HT1080 (cell line): ENCODE measurements around the gene TRMU. TPM values are rescaled to one million over a fixed set of nuclear protein-coding genes. Genes with fewer than 3 reads are reported as not detected.
A peak's percentile ranks its signal among the peaks of the same experiment; 100 is the strongest.

Experiments used
- DNase-seq: peaks from one replicate; pipeline ENCODE4 v3.0.0-alpha.2; 2015; ENCODE audit warnings: low read depth
- polyA plus RNA-seq, 2 experiments: library from polyadenylated mRNA; depleted of rRNA; stranded (reverse); fragments of >200 nt; gene quantifications; 2 replicates each; pipeline ENCODE4 v1.2.3, GENCODE V29; 2015
- total RNA-seq: library from RNA; depleted of rRNA; stranded (reverse); fragments of >200 nt; shearing (Covaris generic); gene quantifications from 2 replicates; pipeline ENCODE4 v1.2.3, GENCODE V29; 2014; rRNA removed

TRMU gene, protein sequence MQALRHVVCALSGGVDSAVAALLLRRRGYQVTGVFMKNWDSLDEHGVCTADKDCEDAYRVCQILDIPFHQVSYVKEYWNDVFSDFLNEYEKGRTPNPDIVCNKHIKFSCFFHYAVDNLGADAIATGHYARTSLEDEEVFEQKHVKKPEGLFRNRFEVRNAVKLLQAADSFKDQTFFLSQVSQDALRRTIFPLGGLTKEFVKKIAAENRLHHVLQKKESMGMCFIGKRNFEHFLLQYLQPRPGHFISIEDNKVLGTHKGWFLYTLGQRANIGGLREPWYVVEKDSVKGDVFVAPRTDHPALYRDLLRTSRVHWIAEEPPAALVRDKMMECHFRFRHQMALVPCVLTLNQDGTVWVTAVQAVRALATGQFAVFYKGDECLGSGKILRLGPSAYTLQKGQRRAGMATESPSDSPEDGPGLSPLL
- 68.0 and 72.1 TPM in 2 replicates for total RNA-seq
- 34.2 and 37.9 TPM in 2 replicates for polyA plus RNA-seq (2015; cell fraction: cytosol; rRNA removed)
- polyA plus RNA-seq (2015; cell fraction: nucleus; rRNA removed), result 140 and 146 TPM in 2 replicates

DNA sequence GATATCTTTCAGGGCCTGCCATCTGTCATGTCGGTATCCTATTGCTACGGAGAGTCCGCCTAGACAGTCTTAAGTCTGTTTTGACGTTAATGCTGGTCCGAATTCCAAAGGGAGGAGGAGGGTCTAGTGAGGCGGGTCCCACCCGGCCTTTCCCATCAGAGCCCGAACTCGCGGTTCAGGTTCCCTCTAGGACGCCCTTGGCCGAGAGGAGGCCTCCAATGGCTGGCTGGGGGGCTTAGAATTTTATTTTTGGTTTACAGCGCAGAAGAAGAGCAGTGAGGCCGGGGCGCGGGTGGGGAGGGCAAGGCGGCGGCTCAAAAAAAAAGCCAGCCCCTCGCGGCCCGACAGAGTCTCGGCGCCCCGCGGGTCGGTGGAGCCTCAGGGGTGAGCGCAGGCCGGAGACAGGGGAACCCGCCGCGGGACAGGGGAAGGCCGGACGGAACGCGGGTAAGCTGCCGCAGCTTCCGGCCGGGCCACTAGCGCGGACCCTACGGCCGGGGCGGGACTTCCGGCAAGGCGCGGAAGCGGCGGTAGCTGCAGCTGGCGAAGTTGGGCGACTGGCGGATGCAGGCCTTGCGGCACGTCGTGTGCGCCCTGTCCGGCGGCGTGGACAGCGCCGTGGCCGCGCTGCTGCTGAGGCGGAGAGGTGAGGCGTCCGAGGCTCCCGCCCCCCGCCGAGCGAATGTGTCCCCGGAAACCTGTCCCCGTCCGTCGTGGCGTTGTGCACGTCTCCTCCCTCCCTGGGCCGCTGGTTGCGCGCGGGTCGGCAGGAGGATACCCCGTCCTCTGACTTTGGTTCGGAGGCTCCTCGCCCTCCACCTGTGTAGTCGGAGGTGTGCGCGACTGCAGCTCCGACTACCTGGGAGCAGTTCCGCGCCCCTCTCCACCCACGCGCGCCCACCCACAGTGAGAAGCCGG lies at the start of gene TRMU:
Gene TRMU (plus strand): TSS at position 514 of the 918 bp plus-strand sequence. CDS start 51 bp downstream, at position 565.
- DNase-seq, result peak; percentile 84

DNA sequence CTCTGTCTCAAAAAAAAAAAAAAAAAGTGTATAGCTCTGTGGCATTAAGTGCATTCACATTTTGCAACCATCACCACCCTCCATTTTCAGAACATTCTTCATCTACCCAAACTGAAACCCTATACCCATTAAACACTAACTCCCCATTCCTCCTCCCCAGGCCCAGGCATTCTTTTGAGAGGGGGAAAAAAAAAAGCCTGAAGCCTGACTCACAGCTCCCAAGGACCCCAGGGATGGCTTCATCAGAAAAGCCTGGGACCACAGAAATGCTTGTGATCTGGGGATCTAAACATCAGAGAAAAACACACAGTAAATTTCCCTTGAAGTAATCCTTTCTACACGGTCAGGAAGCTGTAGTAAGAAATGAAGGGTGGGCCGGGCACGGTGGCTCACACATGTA lies 49.5 kb upstream of the TRMU start:
- no peak for DNase-seq

DNA sequence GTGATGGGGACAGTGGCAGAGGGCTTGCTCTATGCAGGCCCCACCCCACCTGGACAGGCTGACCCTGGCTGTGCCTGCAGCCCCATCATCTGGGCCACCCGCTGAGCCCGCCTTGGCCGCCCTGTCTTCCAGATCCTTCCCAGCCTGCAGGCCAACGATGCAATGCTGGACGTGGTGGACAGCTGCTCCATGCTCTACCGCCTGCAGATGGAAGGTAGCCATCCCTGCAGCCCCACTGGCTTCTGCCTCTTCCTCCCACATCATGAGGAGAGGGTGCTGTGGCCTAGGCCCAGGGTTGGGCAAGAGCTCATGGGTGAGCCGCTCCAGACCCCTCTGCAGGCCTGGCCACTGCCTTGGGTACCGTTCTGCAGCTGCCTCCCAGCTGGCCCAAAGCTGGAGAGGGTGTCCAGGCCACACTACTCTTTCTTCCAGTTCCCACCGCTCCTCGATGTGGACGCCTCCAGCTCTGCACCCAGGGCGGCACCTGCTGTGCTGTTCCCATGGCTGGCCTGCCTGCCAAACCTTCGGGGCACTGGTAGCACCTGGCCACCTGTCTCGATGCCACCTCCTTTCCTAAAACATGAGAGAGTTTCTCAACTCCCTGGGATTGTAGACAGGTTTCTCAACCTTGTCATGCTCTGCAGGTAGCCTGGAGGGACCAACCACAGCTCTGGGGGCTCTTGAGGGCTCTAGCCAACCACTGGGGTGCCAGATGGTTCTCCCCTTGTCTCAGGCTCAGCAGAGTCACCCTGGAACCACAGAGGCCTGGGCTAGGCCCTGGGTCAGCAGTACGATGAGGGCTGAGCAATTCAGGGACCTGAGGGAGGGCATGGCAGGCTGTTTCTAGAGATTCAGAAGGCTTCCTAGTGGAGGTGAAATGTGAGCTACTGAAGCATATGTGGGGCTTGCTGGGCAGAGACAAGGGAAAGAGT lies 48.3 kb upstream of the TRMU start:
- no peak for DNase-seq

DNA sequence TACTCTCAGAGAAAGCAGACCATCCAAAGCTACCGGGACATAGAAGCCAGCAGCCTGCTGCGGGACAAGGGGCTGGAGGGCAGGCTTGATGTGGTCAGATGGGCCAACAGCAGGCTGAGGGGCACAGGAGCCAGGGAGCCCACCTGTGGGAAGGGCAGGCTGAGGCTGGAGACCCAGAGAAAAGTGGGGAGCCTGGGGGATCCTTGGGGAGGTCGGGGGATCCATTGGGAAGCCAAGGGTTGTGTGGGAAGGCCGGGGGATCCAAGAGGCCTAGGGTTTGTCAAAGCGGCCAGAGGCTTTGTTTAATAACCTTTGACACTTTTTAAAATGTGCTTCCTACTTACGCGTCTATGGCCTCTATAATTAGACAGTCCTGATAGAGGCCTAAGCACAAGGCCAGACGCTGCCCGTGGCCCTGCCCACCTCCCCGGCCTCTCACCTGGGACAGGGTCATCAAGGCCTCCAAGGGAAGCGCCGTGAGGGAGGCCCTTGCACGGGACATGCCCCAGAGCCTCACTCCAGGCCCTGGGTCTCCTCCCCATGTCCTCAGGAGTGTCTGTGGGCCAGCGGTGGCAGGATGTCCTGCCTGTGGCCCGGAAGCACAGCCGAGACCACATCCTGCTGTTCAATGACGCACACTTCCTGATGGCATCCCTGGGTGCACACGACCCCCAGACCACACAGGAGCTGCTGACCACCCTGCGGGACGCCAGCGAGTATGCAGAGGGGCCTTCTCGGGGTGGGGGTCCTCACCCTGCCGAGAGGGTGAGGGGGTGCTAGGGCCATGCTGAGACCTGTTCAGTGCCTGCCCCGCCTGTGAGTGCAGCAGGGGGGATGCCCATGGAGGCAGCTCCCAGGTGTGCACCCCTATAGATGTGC lies 47.4 kb upstream of the TRMU start:
- peak; percentile 52 for DNase-seq

DNA sequence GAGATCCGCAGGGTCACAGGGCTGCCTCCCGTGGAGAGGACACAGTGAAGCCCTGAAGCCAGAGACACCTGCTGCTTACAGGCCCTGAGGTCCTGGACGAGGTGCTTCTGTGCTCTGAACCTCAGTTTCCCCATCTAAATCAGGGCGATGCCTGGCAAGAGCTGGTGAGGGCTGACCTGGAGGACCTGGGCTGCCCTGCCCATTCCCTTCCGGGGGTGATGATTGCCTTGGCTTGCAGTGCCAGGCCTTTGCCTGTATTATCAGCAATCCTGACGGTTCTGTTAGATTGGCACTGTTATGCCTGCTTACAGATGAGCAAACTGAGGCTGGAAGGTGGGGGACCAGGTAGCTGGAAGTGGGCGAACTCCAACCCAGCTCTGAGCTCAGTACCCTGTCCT lies 46.7 kb upstream of the TRMU start:
- DNase-seq, result no peak

DNA sequence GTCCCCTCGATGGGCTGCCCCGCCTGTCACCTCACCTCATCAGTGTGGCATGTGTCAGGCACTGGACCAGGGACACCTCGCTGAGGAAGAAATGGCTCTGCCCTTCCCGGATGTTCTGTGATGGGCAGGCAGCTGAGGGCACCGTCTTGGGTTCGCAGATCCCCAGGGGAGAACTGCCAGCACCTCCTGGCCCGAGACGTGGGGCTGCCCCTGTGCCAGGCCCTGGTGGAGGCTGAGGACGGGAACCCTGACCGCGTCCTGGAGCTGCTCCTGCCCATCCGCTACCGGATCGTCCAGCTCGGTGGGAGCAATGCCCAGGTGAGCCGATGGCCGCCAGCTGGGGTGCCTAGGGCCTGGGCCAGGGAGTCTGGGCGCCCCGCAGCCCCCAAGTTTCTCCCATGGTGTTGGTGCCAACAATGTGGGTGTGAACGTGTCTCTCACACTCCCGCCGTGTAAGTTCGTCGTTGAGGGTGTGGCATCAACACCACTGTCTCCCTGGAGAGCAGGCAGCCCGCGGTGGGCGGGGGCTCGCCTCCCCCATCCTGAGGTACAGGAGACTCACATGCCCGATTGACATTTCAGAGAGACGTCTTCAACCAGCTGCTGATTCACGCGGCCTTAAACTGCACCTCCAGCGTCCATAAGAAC lies 46.1 kb upstream of the TRMU start:
- no peak for DNase-seq

DNA sequence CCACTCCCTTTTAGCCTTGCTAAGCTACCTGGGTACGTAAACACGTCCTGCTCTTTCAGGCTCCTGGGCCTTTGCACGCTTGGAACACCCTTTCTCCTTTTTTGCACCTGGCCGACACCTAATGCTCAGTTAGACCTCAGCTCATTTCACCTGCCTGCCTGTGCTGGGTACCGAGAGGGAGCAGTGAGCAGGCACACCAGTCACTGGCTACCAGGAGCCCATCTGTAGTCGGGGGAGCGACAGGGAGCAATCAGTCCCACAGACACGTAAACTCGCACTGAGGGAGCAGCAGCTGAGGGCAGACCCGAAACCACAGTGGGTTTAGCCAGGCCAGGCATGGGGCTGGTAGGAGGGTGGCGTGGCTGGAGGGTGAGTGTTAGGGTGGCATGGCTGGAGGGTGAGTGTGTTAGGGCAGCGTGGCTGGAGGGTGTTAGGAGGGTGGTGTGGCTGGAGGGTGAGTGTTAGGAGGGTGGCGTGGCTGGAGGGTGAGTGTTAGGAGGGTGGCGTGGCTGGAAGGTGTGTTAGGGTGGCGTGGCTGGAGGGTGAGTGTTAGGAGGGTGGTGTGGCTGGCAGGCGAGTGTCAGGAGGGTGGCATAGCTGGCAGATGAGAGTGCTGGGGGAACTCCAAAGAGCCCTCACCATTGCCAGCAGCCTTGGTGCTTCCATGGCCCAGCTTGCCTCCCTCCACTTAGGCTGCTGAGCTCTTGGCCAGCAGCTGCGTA lies 45.2 kb upstream of the TRMU start:
- no peak for DNase-seq

DNA sequence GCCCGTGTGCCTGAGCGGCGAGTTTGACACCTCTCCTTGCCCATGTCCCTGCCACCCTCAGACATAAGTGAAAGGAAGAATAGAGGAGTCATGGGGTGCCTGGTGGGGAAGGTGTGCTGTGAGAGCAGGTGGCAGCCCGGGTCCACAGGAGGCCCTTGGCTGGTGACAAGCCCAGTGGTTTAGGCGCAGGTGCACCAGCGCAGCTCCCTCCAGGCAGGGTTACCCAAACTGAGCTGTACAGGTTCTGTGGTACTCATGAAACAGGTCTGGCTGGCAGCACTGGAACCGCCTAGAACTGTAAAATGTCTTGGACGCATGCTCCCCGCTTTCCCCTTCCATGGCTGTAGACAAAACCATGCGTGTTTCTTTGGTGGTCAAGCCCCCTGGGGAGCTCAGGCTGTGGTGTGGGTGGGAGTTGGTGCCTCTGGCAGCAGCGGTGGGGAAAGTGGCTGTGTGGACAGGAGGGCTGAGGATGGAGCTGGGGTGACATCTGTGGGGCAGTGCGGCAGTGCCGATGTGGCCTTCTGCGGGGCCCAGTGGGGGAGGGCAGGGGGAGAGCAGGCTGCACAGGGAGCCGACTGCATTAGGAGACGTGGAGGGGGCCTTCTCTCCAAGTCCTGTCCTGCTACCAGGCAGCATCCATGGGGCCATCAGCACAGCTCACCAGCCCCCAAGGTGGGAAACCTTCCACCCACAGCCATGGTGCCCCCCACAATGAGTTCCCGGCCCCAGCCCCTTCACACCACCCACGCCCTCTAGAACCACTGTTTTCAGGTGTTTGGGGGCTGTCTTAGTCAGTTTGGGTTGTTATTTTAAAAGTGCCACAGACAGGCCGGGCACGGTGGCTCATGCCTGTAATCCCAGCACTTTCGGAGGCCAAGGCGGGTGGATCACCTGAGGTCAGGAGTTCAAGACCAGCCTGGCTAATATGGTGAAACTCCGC lies 44.4 kb upstream of the TRMU start:
- DNase-seq, result no peak

DNA sequence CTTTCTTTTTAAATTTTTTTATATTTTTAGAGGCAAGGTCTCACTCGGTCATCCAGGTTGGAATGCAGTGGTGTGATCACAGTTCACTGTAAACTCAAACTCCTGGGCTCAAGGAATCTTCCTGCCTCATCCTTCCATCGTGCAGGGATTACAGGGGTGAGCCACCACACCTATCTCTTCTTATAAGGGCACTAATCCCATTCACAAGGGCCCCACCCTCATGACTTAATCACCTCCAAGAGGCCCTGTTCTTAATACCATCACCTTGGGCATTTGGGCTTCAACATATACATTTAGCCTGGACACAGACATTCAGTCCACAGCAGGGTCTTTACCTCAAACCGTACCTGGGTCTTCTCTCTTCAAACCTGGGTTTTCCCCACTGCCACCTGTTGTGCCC lies 43.3 kb upstream of the TRMU start:
- DNase-seq, result no peak

DNA sequence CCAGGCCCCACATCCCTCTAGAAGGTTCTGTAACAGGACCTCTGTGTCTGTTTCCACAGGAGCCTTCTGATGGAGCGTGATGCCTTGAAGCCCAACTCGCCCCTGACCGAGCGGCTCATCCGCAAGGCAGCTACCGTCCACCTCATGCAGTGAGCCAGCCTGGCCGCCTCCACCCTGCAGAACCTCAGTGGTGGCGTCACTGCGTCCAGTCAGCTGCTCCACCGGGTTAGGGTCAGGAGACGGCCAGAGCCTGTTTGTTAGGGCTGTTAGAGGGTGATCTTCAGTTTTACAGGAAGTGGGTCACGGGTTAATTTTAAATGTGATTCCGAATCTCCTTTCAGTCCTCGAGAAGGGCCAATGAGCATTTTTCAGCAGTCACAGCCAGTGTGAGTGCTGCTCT lies 42.8 kb upstream of the TRMU start:
- no peak for DNase-seq

DNA sequence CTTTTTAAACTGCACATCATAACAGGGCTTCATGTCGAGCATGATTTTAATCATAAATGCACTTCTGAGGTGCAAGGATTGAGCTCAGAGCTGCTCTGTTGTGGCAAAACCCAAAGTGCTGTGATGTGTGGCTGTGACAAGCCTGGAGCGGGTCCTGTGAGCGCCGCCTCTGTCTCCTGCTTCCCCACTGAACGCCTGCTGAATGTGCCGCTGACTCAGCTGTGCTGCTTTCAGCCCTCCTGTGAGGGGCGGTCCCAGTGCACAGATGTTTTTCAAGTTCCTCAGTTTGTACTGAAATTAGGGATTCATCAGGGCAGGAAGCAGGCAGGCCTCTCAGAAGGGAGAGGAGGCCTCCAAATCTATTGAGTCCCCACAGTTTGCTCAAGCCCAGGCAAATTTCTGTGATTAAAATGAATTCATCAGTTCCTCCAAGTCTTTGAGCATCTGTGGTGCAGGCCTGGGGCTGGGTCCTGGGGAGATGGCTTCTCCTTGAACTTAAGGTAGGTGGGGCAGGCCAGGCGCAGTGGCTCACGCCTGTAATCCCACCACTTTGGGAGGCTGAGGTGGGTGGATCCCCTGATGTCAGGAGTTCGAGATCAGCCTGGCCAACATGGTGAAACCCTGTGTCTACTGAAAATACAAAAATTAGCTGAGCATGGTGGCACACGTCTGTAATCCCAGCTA lies 41.8 kb upstream of the TRMU start:
- DNase-seq, result no peak

DNA sequence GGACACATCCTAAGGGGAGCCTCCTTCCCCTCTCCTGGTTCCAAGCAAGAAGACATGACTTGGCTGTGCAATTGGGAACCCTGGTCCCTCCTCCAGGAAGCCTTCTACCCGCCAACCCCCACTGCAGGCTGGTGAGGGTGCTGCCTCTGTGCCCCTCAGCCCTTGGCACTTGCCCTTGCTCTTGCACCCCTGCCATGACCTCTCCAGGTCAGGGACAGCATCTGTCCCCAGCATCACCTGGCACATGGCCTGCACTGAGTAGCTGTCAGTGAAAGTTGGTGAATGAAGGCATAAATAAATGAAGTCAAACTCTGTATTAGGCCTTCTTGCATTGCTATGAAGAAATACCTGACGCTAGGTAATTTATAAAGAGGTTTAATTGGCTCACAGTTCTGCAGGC lies 40.7 kb upstream of the TRMU start:
- no peak for DNase-seq

DNA sequence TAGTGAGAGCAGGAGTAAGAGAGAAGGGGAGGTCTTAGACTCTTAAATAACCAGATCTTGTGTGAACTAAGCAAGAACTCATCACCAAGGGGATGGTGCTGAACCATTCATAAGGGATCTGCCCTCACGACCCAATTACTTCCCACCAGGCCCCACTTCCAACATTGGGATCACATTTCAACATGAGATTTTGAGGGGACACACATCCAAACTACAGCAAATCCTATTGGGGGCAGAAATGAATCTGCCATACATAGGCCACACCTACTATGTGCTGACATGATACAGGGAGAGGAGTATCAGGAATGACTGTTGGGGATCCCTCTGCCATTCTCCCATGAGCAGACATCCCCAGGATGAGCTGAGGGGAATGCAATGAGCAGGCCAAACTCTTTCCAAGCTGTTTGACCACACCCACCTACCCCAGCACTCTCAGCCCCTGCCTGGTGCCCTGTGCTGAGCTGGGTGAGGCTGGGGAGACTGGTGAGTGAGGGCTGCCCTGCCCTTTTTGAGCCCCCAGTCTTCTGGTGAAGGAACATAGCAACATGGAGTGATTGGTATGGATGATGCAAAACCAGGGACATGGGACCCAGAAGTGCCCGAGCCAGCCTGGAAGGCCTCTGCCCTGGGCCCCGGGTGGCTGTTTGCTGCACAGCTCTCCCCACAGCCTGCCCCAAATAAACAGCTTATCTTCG lies 40.1 kb upstream of the TRMU start:
- DNase-seq, result no peak

DNA sequence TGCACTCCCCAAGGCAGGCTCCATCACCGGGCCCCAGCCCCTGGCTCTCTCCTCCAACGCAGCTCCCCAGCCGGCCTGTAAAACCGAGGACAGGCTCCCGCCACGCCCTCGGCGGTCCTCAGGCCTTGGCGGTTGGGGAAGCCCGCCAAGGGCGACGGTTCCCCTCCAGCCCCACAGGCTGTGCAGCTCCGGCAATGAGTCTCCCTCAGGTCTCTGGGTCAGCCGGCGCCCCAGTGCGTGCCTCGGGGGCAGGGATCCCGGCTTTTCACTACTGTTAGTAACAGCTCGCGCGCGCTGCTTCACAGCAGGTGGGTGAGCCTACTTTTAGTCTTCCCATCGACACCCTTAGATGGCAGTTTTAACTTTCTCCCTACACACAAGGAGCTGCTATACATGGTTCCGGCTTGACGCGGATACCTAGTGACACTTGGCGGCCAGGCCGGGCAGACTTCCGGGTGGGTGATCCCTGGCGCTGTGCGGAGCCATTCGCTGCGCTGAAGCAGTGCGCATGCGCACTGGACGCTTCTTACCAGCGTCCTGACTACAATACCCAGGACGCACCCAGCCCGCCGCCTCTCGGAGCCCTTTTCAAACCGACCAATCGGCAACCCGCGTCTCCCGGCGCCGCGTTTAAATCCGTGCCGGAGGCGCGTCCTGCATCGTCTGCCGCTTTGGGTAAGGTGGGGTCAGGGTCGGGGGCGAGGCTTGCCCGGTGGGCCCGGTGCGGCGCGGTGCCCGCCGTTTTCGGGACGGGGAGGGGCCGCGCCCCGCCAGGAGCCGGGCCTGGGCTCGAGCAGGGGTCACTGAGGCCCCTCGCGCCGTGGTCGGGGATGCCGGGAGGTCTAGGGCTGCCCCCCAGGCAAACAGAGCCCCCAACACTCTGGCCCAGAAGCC lies 39.0 kb upstream of the TRMU start, which contains the start of gene GTSE1:
Gene GTSE1 (plus strand): TSS at position 614 of the 894 bp plus-strand sequence. CDS start 531 bp downstream, outside the sequence.
- DNase-seq, result peak; percentile 98

DNA sequence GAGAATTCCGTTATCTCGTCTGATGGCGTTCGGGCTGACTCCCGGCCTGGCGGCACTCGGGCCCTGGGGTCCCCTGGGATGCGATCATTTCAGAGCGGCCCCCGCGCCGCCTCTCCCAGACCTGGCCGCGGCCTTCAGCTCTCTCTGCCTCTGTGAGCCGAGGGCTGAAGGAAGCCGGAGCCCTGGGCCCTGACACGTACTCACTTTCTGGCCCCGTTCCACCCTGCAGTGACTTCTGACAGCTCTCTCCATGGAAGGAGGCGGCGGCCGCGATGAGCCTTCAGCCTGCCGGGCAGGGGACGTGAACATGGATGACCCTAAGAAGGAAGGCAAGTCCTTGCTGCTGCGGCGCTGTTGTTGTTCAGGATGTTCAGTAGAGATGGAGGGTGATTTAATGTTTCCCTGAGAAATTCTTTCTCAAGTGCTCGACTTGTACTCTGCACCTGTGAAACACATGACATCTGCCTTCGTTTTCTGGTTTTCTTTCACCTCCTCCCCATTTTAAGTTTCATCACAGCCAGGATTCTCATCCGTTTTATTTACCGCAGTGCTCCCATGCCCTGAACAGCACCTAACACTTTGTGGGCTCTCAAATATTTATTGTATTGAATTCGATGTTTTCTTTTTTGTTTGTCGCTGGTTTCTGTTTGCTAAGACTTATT lies 38.2 kb upstream of the TRMU start:
- peak; percentile 42 for DNase-seq
